NOMO-1 treated with DMSO at 0.1 percent for 48 hours (cell line): Measurements from ENCODE around the gene SIK2.

Experiments
- DNase-seq: peaks from one replicate; lab custom pipeline; 2025; ENCODE audit not compliant: unreplicated experiment; lab: John Stamatoyannopoulos, UW

Gene SIK2

DNA sequence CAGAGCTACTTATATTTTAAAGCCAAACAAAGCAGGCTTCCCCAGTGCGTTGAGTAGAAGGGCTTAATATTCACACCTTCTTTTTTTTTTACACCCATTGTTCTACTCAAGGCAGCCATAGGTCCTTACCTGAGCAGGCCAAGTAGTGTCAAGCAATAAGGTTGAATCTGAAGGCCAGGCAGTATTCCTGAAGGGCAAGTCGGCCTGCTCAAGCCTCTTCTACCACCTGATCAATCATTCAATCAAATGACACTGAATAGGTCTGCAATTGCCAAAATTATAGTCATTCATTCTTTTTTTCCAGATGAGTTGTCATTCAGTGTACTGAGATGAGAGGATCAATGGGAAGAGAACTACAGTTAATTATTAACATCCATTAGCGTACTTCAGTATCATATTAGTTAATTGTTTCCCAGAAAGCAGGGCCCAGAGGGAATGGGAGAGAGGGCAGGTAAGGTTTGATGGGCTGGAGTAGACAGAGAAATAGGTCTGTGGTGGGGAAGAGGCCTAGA is 175.9 kb downstream of the SIK2 start:
- no peak for DNase-seq

- DNase-seq: no peak
Measured at GRCh38 chr11:111779118-111779517, 176.9 kb downstream of the SIK2 start.
